GM21529 (cell line): ENCODE results near the gene SLC4A2.
"Not testable (repeated sequence)": the region's sequence is repeated elsewhere in the genome, so short reads cannot be mapped to it uniquely, and the experiment has no call there.

Experiments
- ATAC-seq: cut with Tn5 transposase; IDR thresholded peaks from one replicate; pipeline ENCODE4 v1.9.1; 2021; ENCODE audit not compliant: unreplicated experiment

SLC4A2 gene

GRCh38 chr7:151059367-151060112, at the start of gene SLC4A2:
TSS of gene SLC4A2 (plus strand) at chr7:151059589. CDS start at chr7:151061988, 2,399 bp downstream.
- ATAC-seq, result peak; percentile 29

GRCh38 chr7:151010037-151010306, 49.4 kb upstream of the SLC4A2 start:
- no peak for ATAC-seq

DNA sequence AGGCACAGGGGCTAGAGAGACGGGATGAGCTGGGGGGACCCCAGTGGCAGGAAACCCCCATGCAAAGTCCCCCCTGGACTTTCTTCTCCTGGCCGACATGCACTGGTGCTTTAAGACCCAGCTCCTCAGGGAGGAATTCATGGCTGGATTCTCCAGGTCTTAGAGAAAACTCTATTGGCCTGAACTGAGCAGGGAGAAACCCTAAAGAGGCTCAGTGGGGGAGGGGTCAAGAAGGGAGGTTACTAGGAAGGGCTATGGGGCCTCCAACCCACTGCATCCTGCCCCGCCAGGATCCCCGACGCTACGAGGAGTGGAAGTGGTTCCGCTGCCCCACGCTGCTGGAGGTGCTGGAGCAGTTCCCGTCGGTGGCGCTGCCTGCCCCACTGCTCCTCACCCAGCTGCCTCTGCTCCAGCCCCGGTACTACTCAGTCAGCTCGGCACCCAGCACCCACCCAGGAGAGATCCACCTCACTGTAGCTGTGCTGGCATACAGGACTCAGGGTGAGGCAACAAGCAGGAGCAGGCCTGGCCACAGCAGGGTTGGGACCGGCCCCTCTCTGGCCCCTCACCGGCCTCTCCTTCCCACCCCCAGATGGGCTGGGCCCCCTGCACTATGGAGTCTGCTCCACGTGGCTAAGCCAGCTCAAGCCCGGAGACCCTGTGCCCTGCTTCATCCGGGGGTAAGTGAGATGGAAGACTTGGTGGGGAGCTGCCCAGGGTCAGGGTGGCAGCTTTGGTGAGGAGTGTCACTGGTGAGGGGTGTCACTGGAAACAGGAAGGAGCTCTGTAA, 48.9 kb upstream of the SLC4A2 start:
- no peak for ATAC-seq

DNA sequence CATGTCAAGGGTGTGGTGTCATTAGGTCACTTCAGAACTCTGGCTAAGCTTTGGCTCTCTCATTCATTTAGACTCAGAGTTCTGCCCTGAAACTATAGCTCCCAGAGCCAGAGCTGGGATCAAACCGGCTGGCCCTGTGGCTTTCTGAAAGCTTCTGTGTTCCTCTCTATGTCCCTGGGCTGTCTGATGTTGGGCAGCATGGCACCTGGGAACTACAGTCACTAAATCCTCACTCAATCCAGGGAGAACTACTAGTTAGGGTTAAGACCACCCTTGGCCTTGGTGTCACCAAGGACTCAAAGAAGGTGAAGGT, 48.3 kb upstream of the SLC4A2 start:
- no peak for ATAC-seq

GRCh38 chr7:151011616-151012015, 47.8 kb upstream of the SLC4A2 start:
- ATAC-seq, result not testable (repeated sequence)

DNA sequence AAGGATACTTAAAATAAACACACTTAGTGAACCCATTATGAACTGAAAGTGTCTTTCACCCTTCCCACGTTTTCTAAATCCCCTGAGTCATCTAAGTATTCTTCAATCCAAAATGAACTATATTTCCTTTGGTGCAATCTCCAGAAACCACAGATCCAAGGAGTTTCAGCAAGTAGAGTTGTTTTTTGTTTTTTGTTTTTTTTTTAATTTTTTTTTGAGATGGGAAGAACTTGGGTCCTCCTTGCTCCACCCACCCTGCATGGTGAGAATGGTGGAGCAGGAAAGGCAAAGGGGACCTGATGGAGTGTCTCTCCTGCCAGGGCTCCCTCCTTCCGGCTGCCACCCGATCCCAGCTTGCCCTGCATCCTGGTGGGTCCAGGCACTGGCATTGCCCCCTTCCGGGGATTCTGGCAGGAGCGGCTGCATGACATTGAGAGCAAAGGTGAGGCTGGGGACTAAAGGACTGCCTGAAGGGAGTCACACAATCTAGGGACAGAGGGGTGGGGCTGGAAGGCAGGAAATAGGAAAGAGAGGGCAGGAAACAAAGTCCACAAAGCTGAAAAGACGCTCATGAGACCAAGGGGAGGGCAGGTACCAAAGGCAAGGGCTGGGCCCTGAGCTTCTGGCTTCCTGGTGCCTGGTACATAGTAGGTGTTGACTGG, 47.2 kb upstream of the SLC4A2 start:
- no peak for ATAC-seq

DNA sequence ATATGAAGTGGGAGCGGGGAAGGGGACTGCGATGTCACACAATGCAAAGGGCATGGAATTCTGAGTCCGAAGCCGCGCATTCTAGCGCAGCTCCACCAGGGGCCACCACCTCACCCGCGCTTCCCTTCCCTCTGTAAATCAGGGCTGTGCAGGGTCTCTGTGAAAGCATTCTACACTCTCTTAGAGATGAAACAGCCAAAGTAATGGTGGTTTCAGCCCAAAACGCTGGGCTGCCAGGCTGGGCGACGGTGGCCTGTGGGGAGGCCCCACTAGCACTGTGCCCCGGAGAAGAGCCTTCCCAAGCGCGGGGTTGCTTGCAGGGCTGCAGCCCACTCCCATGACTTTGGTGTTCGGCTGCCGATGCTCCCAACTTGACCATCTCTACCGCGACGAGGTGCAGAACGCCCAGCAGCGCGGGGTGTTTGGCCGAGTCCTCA, 46.5 kb upstream of the SLC4A2 start:
- no peak for ATAC-seq

GRCh38 chr7:151013356-151013732, 46.0 kb upstream of the SLC4A2 start:
- no peak for ATAC-seq

- peak; percentile 64 for ATAC-seq
Measured at GRCh38 chr7:151013733-151014497, 45.5 kb upstream of the SLC4A2 start.

- no peak for ATAC-seq
Measured at GRCh38 chr7:151014950-151015349, 44.4 kb upstream of the SLC4A2 start.

- ATAC-seq, result no peak
Measured at GRCh38 chr7:151015967-151016366, 43.4 kb upstream of the SLC4A2 start.

- ATAC-seq, result no peak
Measured at GRCh38 chr7:151016505-151016904, 42.9 kb upstream of the SLC4A2 start.

DNA sequence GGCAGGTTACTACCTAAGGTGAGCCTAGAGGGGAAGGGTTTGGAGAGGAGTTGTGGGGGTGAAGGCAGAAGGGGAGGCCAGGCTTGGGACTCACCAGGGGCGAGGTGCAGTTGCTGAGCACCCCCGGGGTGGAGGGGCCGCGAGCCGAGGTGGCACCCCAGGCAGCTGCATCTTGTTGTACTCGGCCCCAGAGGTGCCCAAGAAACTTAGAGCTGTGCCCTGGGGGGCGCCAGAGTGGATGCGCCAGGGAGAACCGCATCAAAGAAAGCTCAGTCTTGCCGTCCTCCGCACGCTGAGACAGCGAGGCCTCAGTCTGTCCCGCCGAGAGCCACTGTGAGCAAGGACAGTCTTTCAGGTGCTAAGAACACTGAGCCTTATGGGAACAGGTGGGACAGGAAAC, 42.4 kb upstream of the SLC4A2 start:
- no peak for ATAC-seq

- no peak for ATAC-seq
Measured at GRCh38 chr7:151017370-151017952, 41.9 kb upstream of the SLC4A2 start.

GRCh38 chr7:151017953-151018420, 41.4 kb upstream of the SLC4A2 start:
- ATAC-seq, result peak; percentile 53

- peak; percentile 5 for ATAC-seq
Measured at GRCh38 chr7:151018421-151019129, 40.8 kb upstream of the SLC4A2 start.

DNA sequence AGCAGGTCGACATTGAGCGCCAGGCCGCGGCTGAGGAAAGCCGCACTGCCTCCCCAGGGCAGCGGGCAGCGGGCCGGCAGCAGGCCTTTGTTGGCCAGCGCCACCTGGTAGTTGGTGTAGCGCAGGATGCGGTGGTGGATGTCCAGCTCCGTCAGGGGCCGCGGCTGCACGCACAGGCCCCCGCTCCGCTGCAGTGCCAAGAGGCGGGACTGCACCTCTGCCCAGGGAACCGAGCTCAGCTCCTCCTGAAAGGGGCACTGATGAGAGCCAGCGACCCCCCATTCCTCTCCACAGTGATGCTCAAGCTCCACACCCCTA, 40.3 kb upstream of the SLC4A2 start:
- no peak for ATAC-seq

DNA sequence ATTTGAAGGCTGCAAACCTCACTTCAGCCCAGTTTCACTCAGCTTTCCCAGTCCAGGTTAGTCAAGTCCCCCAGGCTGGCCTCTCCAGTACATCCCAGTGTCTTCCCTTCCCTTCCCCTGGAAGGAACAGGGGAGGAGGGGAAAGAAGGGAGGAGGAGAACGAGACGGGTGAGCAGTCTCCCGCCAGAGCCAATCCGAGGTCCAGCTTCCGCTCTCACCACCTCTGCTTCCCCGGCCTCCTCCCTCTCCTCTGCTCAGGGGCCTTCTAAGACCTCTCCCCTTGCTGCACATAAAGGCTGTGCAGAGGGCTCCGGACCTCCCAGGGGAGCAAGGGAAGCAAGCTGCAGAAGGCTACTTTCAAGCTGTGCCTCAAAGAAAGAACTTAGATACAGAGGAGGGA, 39.2 kb upstream of the SLC4A2 start:
- ATAC-seq, result no peak

DNA sequence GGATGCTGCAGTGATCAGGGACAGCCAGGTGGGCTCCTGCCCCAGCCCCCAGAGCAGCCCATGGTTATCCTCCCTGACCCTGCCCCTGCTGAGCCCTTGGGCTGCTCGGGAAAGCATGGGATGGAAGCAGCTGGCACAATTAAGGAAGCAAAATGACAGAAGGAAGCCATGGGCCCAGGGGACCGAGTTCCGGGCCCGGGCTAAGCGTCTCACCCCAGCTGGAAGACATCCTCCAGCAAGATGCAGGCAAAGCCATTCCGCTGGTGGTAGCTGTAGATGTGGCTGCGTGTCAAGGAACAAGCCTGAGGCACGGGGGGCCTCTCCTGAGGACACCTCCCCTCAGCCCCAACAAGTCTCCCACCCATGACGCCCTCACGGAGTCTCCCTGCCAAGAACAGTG, 36.2 kb upstream of the SLC4A2 start:
- ATAC-seq, result no peak

DNA sequence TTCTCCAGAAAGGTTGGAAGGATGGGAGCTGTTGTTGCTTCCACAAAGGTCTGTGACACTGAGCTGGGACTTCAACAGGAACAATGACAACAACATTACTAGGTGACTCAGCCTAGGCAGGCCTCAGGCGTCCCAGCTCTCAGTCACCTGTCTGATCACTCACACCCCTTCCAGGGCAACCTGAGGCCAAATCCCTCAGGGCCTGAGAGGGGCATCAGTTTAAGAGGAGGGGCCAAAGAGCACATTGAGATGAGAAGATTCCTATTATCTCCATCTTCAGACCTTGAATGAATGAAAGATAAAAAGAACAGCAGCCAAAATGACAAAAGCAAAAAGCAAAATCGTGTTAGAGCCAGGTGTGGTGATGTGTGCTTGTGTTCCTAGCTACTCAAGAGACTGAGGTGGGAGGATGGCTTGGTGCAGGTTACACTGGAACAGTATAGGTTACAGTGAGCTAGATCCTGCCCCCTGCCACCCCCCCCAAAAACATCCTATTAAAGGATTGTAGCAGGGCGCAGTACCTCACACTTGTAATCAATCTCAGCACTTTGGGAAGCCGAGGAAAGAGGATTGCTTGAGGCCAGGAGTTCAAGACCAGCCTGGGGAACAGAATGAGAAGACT, 34.8 kb upstream of the SLC4A2 start, which contains the start of gene ATG9B:
ATG9B (minus strand) TSS at position 60 of the 622 bp plus-strand sequence. CDS start 71 bp downstream, outside the sequence.
- ATAC-seq, result no peak
